A549 (cell line): ENCODE data around the gene ITPRIPL1. TPM values are rescaled to one million over a fixed set of nuclear protein-coding genes. Genes with fewer than 3 reads are reported as not detected.

ENCODE experiments used
- ATAC-seq, 2 experiments: fragments of 200-7000 bp in 1 of 2; fragments of >200 bp in 1 of 2; cut with Nextera tagmentation in 1 of 2; cut with Tn5 transposase in 1 of 2; 3 replicates each; pipeline versions ENCODE4 v1.8.0 to v1.9.1; 2018 to 2020; ENCODE audit warnings: mild to moderate bottlenecking in 1 of 2, moderate library complexity in 1 of 2
- CTCF ChIA-PET: fragments of 300-600 bp; sonication (Branson Sonifier 250); formaldehyde crosslinking; extraction: SDS; loops from one replicate; lab custom pipeline; 2021; ENCODE audit warnings: antibody characterized with exemption, inconsistent platforms; lab: Yijun Ruan, JAX
- POLR2A ChIA-PET: fragments of 350-600 bp; formaldehyde crosslinking; extraction: SDS; loops from one replicate; lab custom pipeline; 2021; ENCODE audit warnings: antibody characterized with exemption, inconsistent platforms; lab: Yijun Ruan, JAX
- DNase-seq, 2 experiments: peaks; one replicate each; pipeline versions ENCODE4 v3.0.0 to v3.0.0-alpha.2; 2011 to 2016; ENCODE audit warnings: low read depth in 1 of 2, low spot score in 1 of 2
- FAIRE-seq: peaks from 2 replicates; lab custom pipeline; 2011; peaks lifted over from hg19 to GRCh38; lab: Jason Lieb, UNC
- H3K27ac ChIP-seq, 2 experiments: fragments of >200 bp; sonication (Bioruptor Twin); formaldehyde crosslinking; 3 replicates each; pipeline ENCODE4 v1.5.1; 2016 to 2017
- H3K4me1 ChIP-seq: fragments of >200 bp; sonication (Bioruptor Twin); formaldehyde crosslinking; 3 replicates; pipeline ENCODE4 v1.6.1; 2016
- H3K4me2 ChIP-seq: fragments of >200 bp; sonication (Bioruptor Twin); formaldehyde crosslinking; 3 replicates; pipeline ENCODE4 v1.6.1; 2016
- H3K4me3 ChIP-seq: fragments of >200 bp; sonication (Bioruptor Twin); formaldehyde crosslinking; 3 replicates; pipeline ENCODE4 v1.5.1; 2016
- H3K9me3 ChIP-seq: fragments of >200 bp; sonication (Bioruptor Twin); formaldehyde crosslinking; 3 replicates; pipeline ENCODE4 v1.6.1; 2016
- CEBPB ChIP-seq, 2 experiments: fragments of >200 bp in 1 of 2; sonication (Bioruptor Twin) in 1 of 2; formaldehyde crosslinking in 1 of 2; IDR thresholded peaks; 2 replicates each; pipeline ENCODE4 v1.6.1; 2012 to 2016
- E2F6 ChIP-seq: IDR thresholded peaks from 2 replicates; pipeline ENCODE4 v1.6.1; 2012; ENCODE audit warnings: low read depth, borderline replicate concordance
- EHF ChIP-seq: fragments of 250-450 bp; sonication (Bioruptor Pico); IDR thresholded peaks from 2 replicates; pipeline ENCODE4 v1.5.0; 2020; ENCODE audit warnings: mild to moderate bottlenecking
- HDAC2 ChIP-seq: fragments of 200-600 bp; sonication (generic); IDR thresholded peaks from 2 replicates; pipeline ENCODE4 v1.6.1; 2016
- HES2 ChIP-seq: fragments of >200 bp; sonication (Bioruptor Twin); formaldehyde crosslinking; IDR thresholded peaks from 2 replicates; pipeline ENCODE4 v1.6.1; 2016
- HMGXB4 ChIP-seq: fragments of 250-450 bp; sonication (Bioruptor Pico); IDR thresholded peaks from 2 replicates; pipeline ENCODE4 v1.5.0; 2021; ENCODE audit warnings: mild to moderate bottlenecking, moderate library complexity, borderline replicate concordance
- HOXB13 ChIP-seq: fragments of 250-450 bp; sonication (Bioruptor Pico); IDR thresholded peaks from 2 replicates; pipeline ENCODE4 v1.5.0; 2020; ENCODE audit warnings: low read depth, mild to moderate bottlenecking, moderate library complexity
- HOXB5 ChIP-seq: fragments of 250-450 bp; sonication (Bioruptor Pico); IDR thresholded peaks from 2 replicates; pipeline ENCODE4 v1.5.0; 2020; ENCODE audit warnings: mild to moderate bottlenecking, moderate library complexity
- KDM1A ChIP-seq: fragments of 200-600 bp; sonication (generic); IDR thresholded peaks from 2 replicates; pipeline ENCODE4 v1.6.1; 2016; ENCODE audit warnings: low read depth, mild to moderate bottlenecking
- MAX ChIP-seq: IDR thresholded peaks from 2 replicates; pipeline ENCODE4 v1.6.1; 2012
- MAZ ChIP-seq: fragments of 150-350 bp; IDR thresholded peaks from 2 replicates; pipeline ENCODE4 v1.6.1; 2014; ENCODE audit warnings: antibody characterized with exemption, low read depth, low read length, borderline replicate concordance
- NPAS2 ChIP-seq: fragments of 250-450 bp; sonication (Bioruptor Pico); IDR thresholded peaks from 2 replicates; pipeline ENCODE4 v1.8.0; 2022; ENCODE audit warnings: mild to moderate bottlenecking, moderate library complexity, borderline replicate concordance
- PBX3 ChIP-seq: IDR thresholded peaks from 2 replicates; pipeline ENCODE4 v1.6.1; 2012
- PHF8 ChIP-seq: fragments of 200-600 bp; sonication (generic); IDR thresholded peaks from 2 replicates; pipeline ENCODE4 v1.6.1; 2016; ENCODE audit warnings: low read depth, mild to moderate bottlenecking, antibody characterized with exemption, moderate library complexity, borderline replicate concordance
- RAD21 ChIP-seq, 2 experiments: fragments of >200 bp in 1 of 2; sonication (Bioruptor Twin) in 1 of 2; formaldehyde crosslinking in 1 of 2; IDR thresholded peaks in 1 of 2; conservative IDR thresholded peaks in 1 of 2; 2 replicates in 1 of 2; 3 replicates in 1 of 2; pipeline ENCODE4 v1.6.1; 2012 to 2018; ENCODE audit warnings: inconsistent platforms in 1 of 2
- RCOR1 ChIP-seq: fragments of 150-350 bp; IDR thresholded peaks from 2 replicates; pipeline ENCODE4 v1.6.1; 2014; ENCODE audit warnings: antibody characterized with exemption, low read length, low read depth
- REST ChIP-seq: fragments of 200-600 bp; sonication (generic); IDR thresholded peaks from 2 replicates; pipeline ENCODE4 v1.6.1; 2016; ENCODE audit warnings: antibody characterized with exemption, mild to moderate bottlenecking, moderate library complexity
- SREBF2 ChIP-seq: fragments of 450-650 bp; IDR thresholded peaks from 2 replicates; pipeline ENCODE4 v1.6.1; 2014; ENCODE audit warnings: mild to moderate bottlenecking, moderate library complexity
- ZC3H11A ChIP-seq: fragments of 450-650 bp; IDR thresholded peaks from 2 replicates; pipeline ENCODE4 v1.6.1; 2014; ENCODE audit warnings: antibody characterized with exemption, mild to moderate bottlenecking
- WGBS: methylation state at CpG from one replicate; pipeline ENCODE4 v1.1.6; 2017; ENCODE audit errors: missing lambda C conversion rate; 5-methylcytosine and 5-hydroxymethylcytosine counted together
- polyA plus RNA-seq, 4 experiments: library from polyadenylated mRNA; depleted of rRNA in 3 of 4; stranded (reverse); fragments of >200 nt; fragmentation: RNase III in 1 of 4; extraction: RNeasy Plus Mini Kit Qiagen cat#74134 plus additional on column Dnase treatment in 1 of 4; gene quantifications; 2 replicates in 3 of 4; 3 replicates in 1 of 4; pipeline ENCODE4 v1.2.3, GENCODE V29; 2011 to 2017

ITPRIPL1 gene
- polyA plus RNA-seq, 2 of the 4 experiments (the other 2 are of a cell fraction): not detected

- POLR2A ChIA-PET: no interaction called here
- no peak for ATAC-seq
- CTCF ChIA-PET: no interaction called here
These were observed 36.6 kb downstream of the ITPRIPL1 start for GRCh38 chr2:96361751-96362150.

More at GRCh38 chr2:96361751-96362150, 36.6 kb downstream of the ITPRIPL1 start:
- no peak overlapping the region for H3K27ac ChIP-seq
- no peak overlapping the region for H3K4me3 ChIP-seq
- no peaks in the 10 kb centered on the region for H3K4me1 ChIP-seq
- H3K4me2 ChIP-seq: no peak overlapping the region
- DNase-seq: no peak
- H3K9me3 ChIP-seq: no peaks in the 10 kb centered on the region
- no peak for FAIRE-seq
- whole genome bisulfite sequencing: 94% methylated on average over 2 of the region's 2 CpGs
- TF ChIP-seq KDM1A: no peak
- TF ChIP-seq HES2: no peak
- no peak for TF ChIP-seq EHF (CRISPR knock-in tag)
- TF ChIP-seq HMGXB4 (CRISPR knock-in tag): no peak
- no peak for TF ChIP-seq E2F6
- no peak for TF ChIP-seq REST
- TF ChIP-seq RCOR1: no peak
- TF ChIP-seq NPAS2 (CRISPR knock-in tag): no peak
- no peak for TF ChIP-seq SREBF2
- no peak for TF ChIP-seq RAD21 (conservative IDR thresholded peaks at IDR 0.05 in 1 of 2, IDR thresholded peaks at IDR 0.05 in 1 of 2)
- no peak for TF ChIP-seq ZC3H11A
- no peak for TF ChIP-seq PHF8
- no peak for TF ChIP-seq HOXB5
- TF ChIP-seq HOXB13 (CRISPR knock-in tag): no peak
- no peak for TF ChIP-seq CEBPB (IDR thresholded peaks at IDR 0.05)
- no peak for TF ChIP-seq PBX3
- no peak for TF ChIP-seq MAZ
- no peak for TF ChIP-seq MAX
- no peak for TF ChIP-seq HDAC2
